Transverse colon (tissue), 4 donors: ENCODE data around the gene AIMP2.
"Not testable (repeated sequence)": the region's sequence is repeated elsewhere in the genome, so short reads cannot be mapped to it uniquely, and the experiment has no call there.

Experiments used
- CTCF ChIP-seq, 5 experiments: fragments of 200-600 bp in 3 of 5; fragments of 450-650 bp in 2 of 5; sonication (generic) in 3 of 5; IDR thresholded peaks; 1 replicate in 2 of 5; 2 replicates in 3 of 5; pipeline ENCODE4 v1.5.1; 2016 to 2017; ENCODE audit warnings: antibody characterized with exemption in 5 of 5, inconsistent platforms in 3 of 5, mild to moderate bottlenecking in 2 of 5, moderate library complexity in 1 of 5
- EP300 ChIP-seq: sonication (generic); formaldehyde crosslinking; IDR thresholded peaks from one replicate; pipeline ENCODE4 v1.6.1; 2017; ENCODE audit warnings: antibody characterized with exemption, low read depth
- POLR2AphosphoS5 ChIP-seq, 3 donors: sonication (generic); formaldehyde crosslinking; IDR thresholded peaks; one replicate each; pipeline ENCODE4 v1.6.1; 2016; ENCODE audit warnings: antibody characterized with exemption in 3 of 3

GRCh38 chr7:5963205-5963604 lies 45.9 kb upstream of the AIMP2 start:
- TF ChIP-seq EP300; CTCF (IDR thresholded peaks at IDR 0.05); POLR2AphosphoS5 (IDR thresholded peaks at IDR 0.05): not testable (repeated sequence)
